OCI-LY3 (cell line): ENCODE results near the gene IZUMO2.

ENCODE experiments used
- EZH2phosphoT487 ChIP-seq: fragments of 200-600 bp; shearing (Covaris generic); IDR thresholded peaks from 2 replicates; pipeline ENCODE4 v1.6.1; 2018; ENCODE audit warnings: antibody characterized with exemption, mixed run types, low read depth
- TF ChIP-seq, protein P1 (sequence below): fragments of 200-600, 300-600 bp; sonication (generic); IDR thresholded peaks from 2 replicates; pipeline ENCODE4 v1.5.1; 2014; ENCODE audit warnings: antibody characterized with exemption, low read length, low read depth

DNA sequence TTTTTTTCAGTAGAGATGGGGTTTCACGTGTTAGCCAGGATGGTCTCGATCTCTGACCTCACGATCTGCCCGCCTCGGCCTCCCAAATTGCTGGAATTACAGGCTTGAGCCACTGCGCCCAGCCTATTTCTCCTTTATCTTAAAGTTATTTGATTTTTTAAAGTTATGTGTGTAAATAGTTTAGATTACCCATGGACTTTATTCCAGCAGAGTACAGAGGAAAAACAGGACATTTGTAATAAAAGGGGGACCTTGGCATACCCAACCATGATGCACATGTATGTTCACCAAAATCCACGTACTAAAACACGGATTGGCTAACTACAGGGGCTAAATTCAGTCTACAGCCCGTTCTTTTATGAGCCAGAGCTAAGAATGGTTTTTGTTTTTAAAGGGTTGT lies 13.7 kb upstream of the IZUMO2 start:
- TF ChIP-seq, protein P1, sequence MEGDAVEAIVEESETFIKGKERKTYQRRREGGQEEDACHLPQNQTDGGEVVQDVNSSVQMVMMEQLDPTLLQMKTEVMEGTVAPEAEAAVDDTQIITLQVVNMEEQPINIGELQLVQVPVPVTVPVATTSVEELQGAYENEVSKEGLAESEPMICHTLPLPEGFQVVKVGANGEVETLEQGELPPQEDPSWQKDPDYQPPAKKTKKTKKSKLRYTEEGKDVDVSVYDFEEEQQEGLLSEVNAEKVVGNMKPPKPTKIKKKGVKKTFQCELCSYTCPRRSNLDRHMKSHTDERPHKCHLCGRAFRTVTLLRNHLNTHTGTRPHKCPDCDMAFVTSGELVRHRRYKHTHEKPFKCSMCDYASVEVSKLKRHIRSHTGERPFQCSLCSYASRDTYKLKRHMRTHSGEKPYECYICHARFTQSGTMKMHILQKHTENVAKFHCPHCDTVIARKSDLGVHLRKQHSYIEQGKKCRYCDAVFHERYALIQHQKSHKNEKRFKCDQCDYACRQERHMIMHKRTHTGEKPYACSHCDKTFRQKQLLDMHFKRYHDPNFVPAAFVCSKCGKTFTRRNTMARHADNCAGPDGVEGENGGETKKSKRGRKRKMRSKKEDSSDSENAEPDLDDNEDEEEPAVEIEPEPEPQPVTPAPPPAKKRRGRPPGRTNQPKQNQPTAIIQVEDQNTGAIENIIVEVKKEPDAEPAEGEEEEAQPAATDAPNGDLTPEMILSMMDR: no peak
- TF ChIP-seq EZH2phosphoT487: no peak
